GM23338 (cell line): ENCODE data around the gene FSTL3. TPM values are rescaled to one million over a fixed set of nuclear protein-coding genes. Genes with fewer than 3 reads are reported as not detected.

Source experiments
- ATAC-seq: fragments of 200-7000 bp; cut with Tn5 transposase; 3 replicates; pipeline ENCODE4 v1.9.1; 2020
- DNase-seq: peaks from one replicate; pipeline ENCODE4 v3.0.0-alpha.2; 2015; ENCODE audit warnings: low spot score
- H2AFZ ChIP-seq: fragments of 200-600 bp; sonication (generic); 2 replicates; pipeline ENCODE4 v1.8.0; 2016; ENCODE audit warnings: antibody characterized with exemption, mild to moderate bottlenecking, moderate library complexity
- H3F3A ChIP-seq: fragments of 200-600 bp; sonication (generic); replicated peaks from 2 replicates; pipeline ENCODE4 v1.8.0; 2017; ENCODE audit warnings: antibody characterized with exemption, mixed run types, low read depth
- H3K27ac ChIP-seq: fragments of 200-600 bp; sonication (generic); 2 replicates; pipeline ENCODE4 v1.6.1; 2016; ENCODE audit warnings: low read depth
- H3K27me3 ChIP-seq: fragments of 200-600 bp; sonication (generic); 2 replicates; pipeline ENCODE4 v1.8.0; 2016; ENCODE audit warnings: mild to moderate bottlenecking, mixed run types, moderate library complexity; ENCODE audit not compliant: insufficient read depth
- H3K36me3 ChIP-seq: fragments of 200-600 bp; sonication (generic); 2 replicates; pipeline ENCODE4 v1.8.0; 2016; ENCODE audit warnings: mild to moderate bottlenecking; ENCODE audit not compliant: insufficient read depth
- H3K4me1 ChIP-seq: fragments of 200-600 bp; sonication (generic); 2 replicates; pipeline ENCODE4 v1.8.0; 2016; ENCODE audit warnings: mild to moderate bottlenecking, moderate library complexity; ENCODE audit not compliant: insufficient read depth
- H3K4me2 ChIP-seq: fragments of 200-600 bp; sonication (generic); 2 replicates; pipeline ENCODE4 v1.7.1; 2017; ENCODE audit warnings: mixed run types
- H3K4me3 ChIP-seq: fragments of 200-600 bp; sonication (generic); 2 replicates; pipeline ENCODE4 v1.6.1; 2016; ENCODE audit warnings: mixed run types
- H3K79me2 ChIP-seq: fragments of 200-600 bp; sonication (generic); replicated peaks from 2 replicates; pipeline ENCODE4 v1.8.0; 2017; ENCODE audit warnings: mild to moderate bottlenecking; ENCODE audit not compliant: insufficient read depth
- H3K9me2 ChIP-seq: fragments of 200-600 bp; sonication (generic); 2 replicates; pipeline ENCODE4 v1.8.0; 2017; ENCODE audit not compliant: insufficient read depth
- H4K20me1 ChIP-seq: fragments of 200-600 bp; sonication (generic); replicated peaks from 2 replicates; pipeline ENCODE4 v1.8.0; 2017; ENCODE audit warnings: mild to moderate bottlenecking; ENCODE audit not compliant: insufficient read depth
- H3K27ac Mint-ChIP-seq: 2 replicates; pipeline ENCODE4 v1.8.0; 2020; ENCODE audit warnings: inconsistent platforms, mild to moderate bottlenecking, moderate library complexity, mixed read lengths
- H3K27me3 Mint-ChIP-seq: 3 replicates; pipeline ENCODE4 v1.8.0; 2022; ENCODE audit warnings: low read depth, mild to moderate bottlenecking, moderate library complexity, mixed read lengths, inconsistent platforms; ENCODE audit not compliant: insufficient read depth, poor library complexity
- H3K36me3 Mint-ChIP-seq: 3 replicates; pipeline ENCODE4 v1.8.0; 2021; ENCODE audit warnings: low read depth, mild to moderate bottlenecking, inconsistent platforms, moderate library complexity, mixed read lengths
- H3K4me1 Mint-ChIP-seq: 3 replicates; pipeline ENCODE4 v1.8.0; 2020; ENCODE audit warnings: mild to moderate bottlenecking, inconsistent platforms, mixed read lengths
- H3K4me3 Mint-ChIP-seq: 3 replicates; pipeline ENCODE4 v1.8.0; 2021; ENCODE audit warnings: moderate library complexity, mild to moderate bottlenecking, inconsistent platforms, mixed read lengths
- H3K9me3 Mint-ChIP-seq: 3 replicates; pipeline ENCODE4 v1.8.0; 2020; ENCODE audit warnings: moderate library complexity, mild to moderate bottlenecking, inconsistent platforms, mixed read lengths
- CREB1 ChIP-seq: fragments of 250-450 bp; sonication (Bioruptor Pico); IDR thresholded peaks from 2 replicates; pipeline ENCODE4 v1.5.0; 2020; ENCODE audit warnings: low read depth, mild to moderate bottlenecking, moderate library complexity
- EZH2phosphoT487 ChIP-seq: fragments of 200-600 bp; sonication (generic); IDR thresholded peaks from one replicate; pipeline ENCODE4 v1.8.1; 2018; ENCODE audit warnings: antibody characterized with exemption; ENCODE audit not compliant: unreplicated experiment
- JUNB ChIP-seq: IDR thresholded peaks from one replicate; pipeline ENCODE4 v1.6.1; 2016; ENCODE audit warnings: antibody characterized with exemption; ENCODE audit not compliant: unreplicated experiment
- NANOG ChIP-seq: IDR thresholded peaks from 2 replicates; pipeline ENCODE4 v1.6.1; 2016; ENCODE audit warnings: antibody characterized with exemption, borderline replicate concordance
- POLR2AphosphoS5 ChIP-seq: IDR thresholded peaks from 2 replicates; pipeline ENCODE4 v1.6.1; 2016; ENCODE audit warnings: antibody characterized with exemption, low read depth
- STAT1 ChIP-seq: IDR thresholded peaks from one replicate; pipeline ENCODE4 v1.6.1; 2016; ENCODE audit warnings: antibody characterized with exemption; ENCODE audit not compliant: unreplicated experiment
- ZNF114 ChIP-seq: fragments of 250-450 bp; sonication (Bioruptor Pico); IDR thresholded peaks from 2 replicates; pipeline ENCODE4 v1.5.0; 2020; ENCODE audit warnings: mild to moderate bottlenecking, moderate library complexity
- ZNF331 ChIP-seq: fragments of 250-450 bp; sonication (Bioruptor Pico); IDR thresholded peaks from 2 replicates; pipeline ENCODE4 v1.5.0; 2020; ENCODE audit warnings: low read depth, mild to moderate bottlenecking, moderate library complexity
- polyA plus RNA-seq: library from polyadenylated mRNA; unstranded; fragments of >200 nt; fragmentation: Nextera tagmentation; extraction: Ambion mirVana; gene quantifications from 2 replicates; pipeline ENCODE4 v1.2.1, GENCODE V29; 2016
- total RNA-seq: library from RNA; depleted of rRNA; stranded (reverse); fragments of >200 nt; shearing (Covaris generic); gene quantifications from 2 replicates; pipeline ENCODE4 v1.2.3, GENCODE V29; 2014
- TF ChIP-seq, protein P1 (sequence below): IDR thresholded peaks from 2 replicates; pipeline ENCODE4 v1.6.1; 2016; ENCODE audit warnings: antibody characterized with exemption
- TF ChIP-seq, protein P2 (sequence below): fragments of 250-450 bp; sonication (Bioruptor Pico); IDR thresholded peaks from 2 replicates; pipeline ENCODE4 v1.5.0; 2020; ENCODE audit warnings: mild to moderate bottlenecking, moderate library complexity
- TF ChIP-seq, protein P3 (sequence below): IDR thresholded peaks from one replicate; pipeline ENCODE4 v1.6.1; 2018; ENCODE audit warnings: antibody characterized with exemption; ENCODE audit not compliant: unreplicated experiment
- TF ChIP-seq, protein P4 (sequence below), 2 experiments: fragments of 200-600 bp in 1 of 2; sonication (generic) in 1 of 2; conservative IDR thresholded peaks; 2 replicates each; pipeline versions ENCODE4 v1.5.1 to v1.6.1; 2016 to 2017; ENCODE audit warnings: antibody characterized with exemption in 2 of 2, low read depth in 2 of 2, mild to moderate bottlenecking in 2 of 2, moderate library complexity in 1 of 2

Gene FSTL3
- total and polyA plus RNA-seq, 2 experiments from 2014 or later, result 3.1 to 10.1 TPM

DNA sequence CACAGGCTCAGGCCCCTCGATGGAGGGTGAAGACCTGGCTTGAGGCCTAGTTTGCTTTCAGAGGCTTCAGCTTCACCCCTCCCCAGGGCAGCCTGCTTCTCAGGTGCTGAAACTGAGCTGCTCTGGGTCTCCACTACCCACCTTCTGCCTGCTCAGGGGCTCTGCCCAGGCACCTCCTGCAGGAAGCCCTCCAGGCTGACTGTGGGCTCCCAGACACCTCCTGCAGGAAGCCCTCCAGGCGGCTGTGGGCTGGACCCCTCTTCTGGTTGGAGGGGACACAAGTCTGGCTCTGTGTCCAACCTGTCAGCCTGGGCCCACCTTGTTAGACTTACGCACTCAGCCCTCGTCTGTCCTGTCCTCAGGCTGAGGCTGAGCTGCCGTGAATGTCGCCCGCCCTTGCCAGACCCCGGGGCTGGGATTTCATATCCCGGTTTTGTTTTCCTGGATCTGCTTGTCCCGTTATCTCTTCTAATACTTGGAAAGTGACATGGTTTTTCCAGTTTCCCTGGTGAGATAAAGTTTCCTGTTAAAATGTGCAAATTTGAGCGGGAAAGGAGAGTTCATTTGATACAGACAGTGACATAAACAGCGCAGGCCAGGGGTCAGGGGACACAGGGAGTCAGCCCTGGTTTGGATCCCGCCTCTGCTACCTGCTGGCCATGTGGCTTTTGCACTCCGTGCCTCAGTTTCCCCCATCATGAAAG lies 53.9 kb downstream of the FSTL3 start (continued):
- TF ChIP-seq CREB1 (CRISPR knock-in tag), result no peak
- TF ChIP-seq, protein P1, sequence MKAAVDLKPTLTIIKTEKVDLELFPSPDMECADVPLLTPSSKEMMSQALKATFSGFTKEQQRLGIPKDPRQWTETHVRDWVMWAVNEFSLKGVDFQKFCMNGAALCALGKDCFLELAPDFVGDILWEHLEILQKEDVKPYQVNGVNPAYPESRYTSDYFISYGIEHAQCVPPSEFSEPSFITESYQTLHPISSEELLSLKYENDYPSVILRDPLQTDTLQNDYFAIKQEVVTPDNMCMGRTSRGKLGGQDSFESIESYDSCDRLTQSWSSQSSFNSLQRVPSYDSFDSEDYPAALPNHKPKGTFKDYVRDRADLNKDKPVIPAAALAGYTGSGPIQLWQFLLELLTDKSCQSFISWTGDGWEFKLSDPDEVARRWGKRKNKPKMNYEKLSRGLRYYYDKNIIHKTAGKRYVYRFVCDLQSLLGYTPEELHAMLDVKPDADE, result no peak
- no peak for TF ChIP-seq ZNF331

DNA sequence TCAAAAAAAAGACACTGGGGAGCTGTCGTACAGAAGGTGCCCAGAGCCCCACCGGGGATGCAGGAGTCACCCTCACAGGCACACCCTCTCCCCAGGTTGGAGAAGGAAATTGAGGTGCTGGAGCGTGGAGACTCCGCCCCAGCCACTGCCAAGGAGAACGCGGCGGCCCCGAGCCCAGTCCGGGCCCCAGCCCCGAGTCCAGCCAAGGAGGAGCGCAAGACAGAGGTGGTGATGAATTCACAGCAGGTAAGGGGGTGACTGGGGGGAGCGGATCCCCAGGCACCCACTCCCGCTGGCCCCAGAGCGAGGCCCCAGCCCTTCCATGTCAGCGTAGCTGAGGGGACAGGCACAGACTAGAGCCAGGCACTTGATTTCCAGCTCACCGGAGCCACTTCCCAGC lies 54.8 kb downstream of the FSTL3 start:
- H3K9me3 Mint-ChIP-seq, result peaks cover 2% of the 10 kb centered on the region; the same call in 2 of the 3 replicates
- no peak overlapping the region for H2AFZ ChIP-seq
- no peak for DNase-seq
- no peaks in the 10 kb centered on the region; the same call in 2 of the 3 replicates for H3K4me1 Mint-ChIP-seq
- H3K27me3 Mint-ChIP-seq, result peaks cover 3% of the 10 kb centered on the region
- no peak overlapping the region for H3K4me3 Mint-ChIP-seq
- no peaks in the 10 kb centered on the region; the same call in 1 of the 2 replicates for H3K36me3 ChIP-seq
- no peaks in the 10 kb centered on the region for H3K36me3 Mint-ChIP-seq
- H3K27ac Mint-ChIP-seq, result no peak overlapping the region
- H3K27ac ChIP-seq, result no peak overlapping the region
- no peak for ATAC-seq
- no peaks in the 10 kb centered on the region for H4K20me1 ChIP-seq
- H3K9me2 ChIP-seq, result no peaks in the 10 kb centered on the region
- H3K79me2 ChIP-seq, result no peaks in the 10 kb centered on the region
- H3K4me1 ChIP-seq, result no peaks in the 10 kb centered on the region; the same call in 1 of the 2 replicates
- H3K4me2 ChIP-seq, result no peak overlapping the region
- no peaks in the 10 kb centered on the region for H3F3A ChIP-seq
- no peaks in the 10 kb centered on the region for H3K27me3 ChIP-seq
- H3K4me3 ChIP-seq, result no peak overlapping the region
- TF ChIP-seq POLR2AphosphoS5, result no peak
- TF ChIP-seq CREB1 (CRISPR knock-in tag), result no peak
- TF ChIP-seq, protein P2, sequence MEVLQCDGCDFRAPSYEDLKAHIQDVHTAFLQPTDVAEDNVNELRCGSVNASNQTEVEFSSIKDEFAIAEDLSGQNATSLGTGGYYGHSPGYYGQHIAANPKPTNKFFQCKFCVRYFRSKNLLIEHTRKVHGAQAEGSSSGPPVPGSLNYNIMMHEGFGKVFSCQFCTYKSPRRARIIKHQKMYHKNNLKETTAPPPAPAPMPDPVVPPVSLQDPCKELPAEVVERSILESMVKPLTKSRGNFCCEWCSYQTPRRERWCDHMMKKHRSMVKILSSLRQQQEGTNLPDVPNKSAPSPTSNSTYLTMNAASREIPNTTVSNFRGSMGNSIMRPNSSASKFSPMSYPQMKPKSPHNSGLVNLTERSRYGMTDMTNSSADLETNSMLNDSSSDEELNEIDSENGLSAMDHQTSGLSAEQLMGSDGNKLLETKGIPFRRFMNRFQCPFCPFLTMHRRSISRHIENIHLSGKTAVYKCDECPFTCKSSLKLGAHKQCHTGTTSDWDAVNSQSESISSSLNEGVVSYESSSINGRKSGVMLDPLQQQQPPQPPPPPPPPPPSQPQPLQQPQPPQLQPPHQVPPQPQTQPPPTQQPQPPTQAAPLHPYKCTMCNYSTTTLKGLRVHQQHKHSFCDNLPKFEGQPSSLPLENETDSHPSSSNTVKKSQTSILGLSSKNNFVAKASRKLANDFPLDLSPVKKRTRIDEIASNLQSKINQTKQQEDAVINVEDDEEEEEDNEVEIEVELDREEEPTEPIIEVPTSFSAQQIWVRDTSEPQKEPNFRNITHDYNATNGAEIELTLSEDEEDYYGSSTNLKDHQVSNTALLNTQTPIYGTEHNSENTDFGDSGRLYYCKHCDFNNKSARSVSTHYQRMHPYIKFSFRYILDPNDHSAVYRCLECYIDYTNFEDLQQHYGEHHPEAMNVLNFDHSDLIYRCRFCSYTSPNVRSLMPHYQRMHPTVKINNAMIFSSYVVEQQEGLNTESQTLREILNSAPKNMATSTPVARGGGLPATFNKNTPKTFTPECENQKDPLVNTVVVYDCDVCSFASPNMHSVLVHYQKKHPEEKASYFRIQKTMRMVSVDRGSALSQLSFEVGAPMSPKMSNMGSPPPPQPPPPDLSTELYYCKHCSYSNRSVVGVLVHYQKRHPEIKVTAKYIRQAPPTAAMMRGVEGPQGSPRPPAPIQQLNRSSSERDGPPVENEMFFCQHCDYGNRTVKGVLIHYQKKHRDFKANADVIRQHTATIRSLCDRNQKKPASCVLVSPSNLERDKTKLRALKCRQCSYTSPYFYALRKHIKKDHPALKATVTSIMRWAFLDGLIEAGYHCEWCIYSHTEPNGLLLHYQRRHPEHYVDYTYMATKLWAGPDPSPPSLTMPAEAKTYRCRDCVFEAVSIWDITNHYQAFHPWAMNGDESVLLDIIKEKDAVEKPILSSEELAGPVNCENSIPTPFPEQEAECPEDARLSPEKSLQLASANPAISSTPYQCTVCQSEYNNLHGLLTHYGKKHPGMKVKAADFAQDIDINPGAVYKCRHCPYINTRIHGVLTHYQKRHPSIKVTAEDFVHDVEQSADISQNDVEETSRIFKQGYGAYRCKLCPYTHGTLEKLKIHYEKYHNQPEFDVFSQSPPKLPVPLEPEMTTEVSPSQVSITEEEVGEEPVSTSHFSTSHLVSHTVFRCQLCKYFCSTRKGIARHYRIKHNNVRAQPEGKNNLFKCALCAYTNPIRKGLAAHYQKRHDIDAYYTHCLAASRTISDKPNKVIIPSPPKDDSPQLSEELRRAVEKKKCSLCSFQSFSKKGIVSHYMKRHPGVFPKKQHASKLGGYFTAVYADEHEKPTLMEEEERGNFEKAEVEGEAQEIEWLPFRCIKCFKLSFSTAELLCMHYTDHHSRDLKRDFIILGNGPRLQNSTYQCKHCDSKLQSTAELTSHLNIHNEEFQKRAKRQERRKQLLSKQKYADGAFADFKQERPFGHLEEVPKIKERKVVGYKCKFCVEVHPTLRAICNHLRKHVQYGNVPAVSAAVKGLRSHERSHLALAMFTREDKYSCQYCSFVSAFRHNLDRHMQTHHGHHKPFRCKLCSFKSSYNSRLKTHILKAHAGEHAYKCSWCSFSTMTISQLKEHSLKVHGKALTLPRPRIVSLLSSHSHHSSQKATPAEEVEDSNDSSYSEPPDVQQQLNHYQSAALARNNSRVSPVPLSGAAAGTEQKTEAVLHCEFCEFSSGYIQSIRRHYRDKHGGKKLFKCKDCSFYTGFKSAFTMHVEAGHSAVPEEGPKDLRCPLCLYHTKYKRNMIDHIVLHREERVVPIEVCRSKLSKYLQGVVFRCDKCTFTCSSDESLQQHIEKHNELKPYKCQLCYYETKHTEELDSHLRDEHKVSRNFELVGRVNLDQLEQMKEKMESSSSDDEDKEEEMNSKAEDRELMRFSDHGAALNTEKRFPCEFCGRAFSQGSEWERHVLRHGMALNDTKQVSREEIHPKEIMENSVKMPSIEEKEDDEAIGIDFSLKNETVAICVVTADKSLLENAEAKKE (CRISPR knock-in tag), result no peak
- no peak for TF ChIP-seq NANOG
- TF ChIP-seq ZNF114 (CRISPR knock-in tag), result no peak
- TF ChIP-seq JUNB, result no peak
- TF ChIP-seq STAT1, result no peak
- TF ChIP-seq, protein P3, sequence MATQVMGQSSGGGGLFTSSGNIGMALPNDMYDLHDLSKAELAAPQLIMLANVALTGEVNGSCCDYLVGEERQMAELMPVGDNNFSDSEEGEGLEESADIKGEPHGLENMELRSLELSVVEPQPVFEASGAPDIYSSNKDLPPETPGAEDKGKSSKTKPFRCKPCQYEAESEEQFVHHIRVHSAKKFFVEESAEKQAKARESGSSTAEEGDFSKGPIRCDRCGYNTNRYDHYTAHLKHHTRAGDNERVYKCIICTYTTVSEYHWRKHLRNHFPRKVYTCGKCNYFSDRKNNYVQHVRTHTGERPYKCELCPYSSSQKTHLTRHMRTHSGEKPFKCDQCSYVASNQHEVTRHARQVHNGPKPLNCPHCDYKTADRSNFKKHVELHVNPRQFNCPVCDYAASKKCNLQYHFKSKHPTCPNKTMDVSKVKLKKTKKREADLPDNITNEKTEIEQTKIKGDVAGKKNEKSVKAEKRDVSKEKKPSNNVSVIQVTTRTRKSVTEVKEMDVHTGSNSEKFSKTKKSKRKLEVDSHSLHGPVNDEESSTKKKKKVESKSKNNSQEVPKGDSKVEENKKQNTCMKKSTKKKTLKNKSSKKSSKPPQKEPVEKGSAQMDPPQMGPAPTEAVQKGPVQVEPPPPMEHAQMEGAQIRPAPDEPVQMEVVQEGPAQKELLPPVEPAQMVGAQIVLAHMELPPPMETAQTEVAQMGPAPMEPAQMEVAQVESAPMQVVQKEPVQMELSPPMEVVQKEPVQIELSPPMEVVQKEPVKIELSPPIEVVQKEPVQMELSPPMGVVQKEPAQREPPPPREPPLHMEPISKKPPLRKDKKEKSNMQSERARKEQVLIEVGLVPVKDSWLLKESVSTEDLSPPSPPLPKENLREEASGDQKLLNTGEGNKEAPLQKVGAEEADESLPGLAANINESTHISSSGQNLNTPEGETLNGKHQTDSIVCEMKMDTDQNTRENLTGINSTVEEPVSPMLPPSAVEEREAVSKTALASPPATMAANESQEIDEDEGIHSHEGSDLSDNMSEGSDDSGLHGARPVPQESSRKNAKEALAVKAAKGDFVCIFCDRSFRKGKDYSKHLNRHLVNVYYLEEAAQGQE, result no peak
- TF ChIP-seq, protein P4, sequence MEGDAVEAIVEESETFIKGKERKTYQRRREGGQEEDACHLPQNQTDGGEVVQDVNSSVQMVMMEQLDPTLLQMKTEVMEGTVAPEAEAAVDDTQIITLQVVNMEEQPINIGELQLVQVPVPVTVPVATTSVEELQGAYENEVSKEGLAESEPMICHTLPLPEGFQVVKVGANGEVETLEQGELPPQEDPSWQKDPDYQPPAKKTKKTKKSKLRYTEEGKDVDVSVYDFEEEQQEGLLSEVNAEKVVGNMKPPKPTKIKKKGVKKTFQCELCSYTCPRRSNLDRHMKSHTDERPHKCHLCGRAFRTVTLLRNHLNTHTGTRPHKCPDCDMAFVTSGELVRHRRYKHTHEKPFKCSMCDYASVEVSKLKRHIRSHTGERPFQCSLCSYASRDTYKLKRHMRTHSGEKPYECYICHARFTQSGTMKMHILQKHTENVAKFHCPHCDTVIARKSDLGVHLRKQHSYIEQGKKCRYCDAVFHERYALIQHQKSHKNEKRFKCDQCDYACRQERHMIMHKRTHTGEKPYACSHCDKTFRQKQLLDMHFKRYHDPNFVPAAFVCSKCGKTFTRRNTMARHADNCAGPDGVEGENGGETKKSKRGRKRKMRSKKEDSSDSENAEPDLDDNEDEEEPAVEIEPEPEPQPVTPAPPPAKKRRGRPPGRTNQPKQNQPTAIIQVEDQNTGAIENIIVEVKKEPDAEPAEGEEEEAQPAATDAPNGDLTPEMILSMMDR (conservative IDR thresholded peaks at IDR 0.05; ENCODE audit: low read depth in 2 of 2), result no peak
- TF ChIP-seq EZH2phosphoT487, result no peak
